Hematopoietic multipotent progenitor cell treated with erythropoietin and hydrocortisone succinate and interleukin-3 and kit ligand, for 8 days (in vitro differentiated cells): ENCODE measurements around the gene USP48.
"Not testable (repeated sequence)": the region's sequence is repeated elsewhere in the genome, so short reads cannot be mapped to it uniquely, and the experiment has no call there.

ENCODE experiments used
- DNase-seq: peaks from one replicate; pipeline ENCODE4 v3.0.0-alpha.2; 2015

Gene USP48

GRCh38 chr1:21782868-21783678, at the start of gene USP48:
TSS of gene USP48 (minus strand) at chr1:21783149. CDS start at chr1:21782957, 192 bp downstream.
- peak; percentile 98 for DNase-seq

DNA sequence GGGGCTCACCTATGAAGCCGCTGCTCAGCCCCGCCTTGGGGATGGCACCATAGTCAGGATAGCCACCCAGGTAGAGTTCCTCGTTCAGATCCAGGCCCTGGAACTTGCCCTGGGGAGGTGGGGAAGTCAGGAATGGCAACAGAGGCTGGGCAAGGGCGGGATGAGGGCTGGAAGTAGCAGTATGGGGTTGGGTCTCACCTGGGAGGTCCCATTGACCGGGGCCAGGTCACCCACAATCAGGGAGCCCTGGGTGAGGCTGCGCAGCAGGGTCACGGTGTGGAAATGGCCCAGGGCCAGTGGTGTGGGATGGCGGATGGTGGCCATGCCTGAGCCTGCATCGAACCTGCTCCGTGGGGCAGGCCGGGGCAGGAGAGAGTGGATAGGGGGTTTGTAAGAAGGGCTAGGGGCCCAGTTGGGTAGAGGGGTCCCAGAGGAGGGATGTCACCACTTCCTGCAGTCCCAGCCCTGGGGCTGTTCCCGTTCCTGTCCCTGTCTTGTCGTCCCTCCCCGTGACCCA, 48.6 kb upstream of the USP48 start:
- DNase-seq = no peak

- no peak for DNase-seq
These were observed 48.0 kb upstream of the USP48 start for GRCh38 chr1:21830792-21831453.

- no peak for DNase-seq
These were observed 46.3 kb upstream of the USP48 start for GRCh38 chr1:21829294-21829693.

DNA sequence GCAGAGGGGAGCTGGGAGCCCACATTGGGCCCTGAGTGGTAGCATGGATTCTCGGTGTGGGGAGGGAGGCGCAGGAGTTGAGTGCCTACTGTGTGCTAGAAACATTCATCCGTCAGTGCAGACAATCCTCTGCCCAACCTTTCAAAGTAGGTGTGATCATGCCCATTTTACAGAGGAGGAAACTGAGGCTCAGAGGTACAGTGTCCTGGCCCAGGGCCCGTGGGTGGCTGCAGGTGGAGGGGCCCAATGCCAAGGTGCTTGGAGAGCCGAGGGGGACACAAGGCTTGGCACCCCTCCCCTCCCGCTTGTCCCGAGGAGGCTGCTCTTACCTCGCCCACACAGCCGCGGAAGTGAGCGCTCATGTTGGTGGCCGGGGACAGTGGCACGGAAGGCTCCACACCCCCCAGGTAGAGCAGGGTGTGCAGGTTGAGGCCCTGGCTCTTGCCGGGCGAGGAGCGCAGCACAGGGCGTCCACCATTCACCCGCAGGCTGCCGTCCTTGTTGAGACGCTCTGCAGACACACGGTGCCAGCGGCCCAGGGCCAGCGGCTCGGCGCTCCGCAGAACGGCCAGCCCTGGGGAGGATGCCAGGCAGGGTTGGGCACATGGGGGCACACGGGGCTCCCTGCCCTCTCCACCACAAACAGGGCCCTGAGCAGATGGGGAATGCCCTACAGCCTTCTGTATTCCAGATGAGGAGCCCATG, 45.7 kb upstream of the USP48 start:
- no peak for DNase-seq

- no peak for DNase-seq
These were observed 45.1 kb upstream of the USP48 start for GRCh38 chr1:21828075-21828474.

GRCh38 chr1:21827141-21827679, 44.3 kb upstream of the USP48 start:
- DNase-seq = no peak

DNA sequence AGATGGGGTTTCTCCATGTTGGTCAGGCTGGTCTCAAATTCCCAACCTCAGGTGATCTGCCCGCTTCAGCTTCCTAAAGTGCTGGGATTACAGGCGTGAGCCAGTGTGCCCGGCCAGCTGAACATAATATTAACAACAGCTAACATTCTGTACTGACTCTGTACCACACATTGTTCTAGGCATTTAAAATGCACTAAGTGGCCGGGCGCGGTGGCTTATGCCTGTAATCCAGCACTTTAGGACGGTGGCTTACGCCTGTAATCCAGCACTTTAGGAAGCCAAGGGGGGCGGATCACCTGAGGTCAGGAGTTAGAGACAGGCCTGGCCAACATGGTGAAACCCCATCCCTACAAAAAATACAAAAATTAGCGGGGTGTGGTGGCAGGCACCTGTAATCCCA, 43.7 kb upstream of the USP48 start:
- DNase-seq = not testable (repeated sequence)

- no peak for DNase-seq
These were observed 42.4 kb upstream of the USP48 start for GRCh38 chr1:21825393-21825792.

DNA sequence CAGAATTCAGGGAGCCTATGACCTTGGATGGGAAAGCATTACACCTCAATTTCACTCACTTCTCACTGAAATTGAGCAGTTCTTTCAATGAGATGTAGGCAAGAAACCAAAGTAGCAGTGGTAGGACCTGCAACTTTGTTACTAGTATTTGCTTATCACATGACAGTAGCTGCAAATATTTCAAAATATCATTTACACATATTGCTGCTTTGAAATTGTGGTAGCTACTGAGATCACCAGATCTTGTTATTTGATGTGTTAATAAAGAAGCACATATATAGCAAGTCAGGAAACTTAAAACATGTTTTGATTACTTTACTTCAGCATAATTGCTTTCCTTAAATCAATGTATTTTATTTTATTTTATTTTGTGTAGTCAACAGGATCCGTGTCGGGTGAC, 42.0 kb upstream of the USP48 start:
- no peak for DNase-seq

DNA sequence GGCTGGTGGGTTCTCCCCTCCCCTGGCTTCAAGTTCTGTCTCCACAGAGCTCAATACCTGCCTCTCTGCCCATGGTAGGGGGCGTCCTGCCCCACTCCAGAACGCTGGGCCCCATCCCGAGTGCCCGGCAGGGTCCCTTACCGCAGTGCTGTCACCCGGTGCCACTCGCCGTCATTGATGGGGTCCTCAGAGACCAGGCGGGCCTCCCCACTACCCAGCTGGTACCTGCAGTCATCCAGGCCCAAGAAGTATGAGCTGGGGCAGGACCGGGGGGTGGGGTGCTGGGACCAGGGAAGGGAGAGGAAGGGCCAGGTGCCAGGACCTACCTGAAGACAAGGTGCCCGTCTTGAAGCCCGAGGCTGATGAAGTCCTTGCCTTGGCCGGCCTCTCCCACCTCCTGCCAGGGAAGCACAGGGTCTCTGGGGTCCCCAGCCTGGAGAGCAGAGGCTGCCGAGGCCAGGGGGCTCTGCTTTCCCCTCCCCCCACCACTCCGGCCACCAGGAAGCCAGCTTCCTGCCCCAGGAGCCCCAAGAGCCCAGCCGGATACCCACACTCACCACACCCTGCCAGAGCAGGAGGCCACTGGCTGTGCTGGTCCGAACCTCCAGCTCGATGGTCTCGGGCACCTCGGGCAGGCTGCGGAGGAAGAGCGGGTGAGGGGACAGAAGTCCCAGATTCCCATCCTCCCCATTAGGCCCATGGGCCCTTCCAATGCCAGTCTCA, 41.2 kb upstream of the USP48 start:
- DNase-seq = no peak

DNA sequence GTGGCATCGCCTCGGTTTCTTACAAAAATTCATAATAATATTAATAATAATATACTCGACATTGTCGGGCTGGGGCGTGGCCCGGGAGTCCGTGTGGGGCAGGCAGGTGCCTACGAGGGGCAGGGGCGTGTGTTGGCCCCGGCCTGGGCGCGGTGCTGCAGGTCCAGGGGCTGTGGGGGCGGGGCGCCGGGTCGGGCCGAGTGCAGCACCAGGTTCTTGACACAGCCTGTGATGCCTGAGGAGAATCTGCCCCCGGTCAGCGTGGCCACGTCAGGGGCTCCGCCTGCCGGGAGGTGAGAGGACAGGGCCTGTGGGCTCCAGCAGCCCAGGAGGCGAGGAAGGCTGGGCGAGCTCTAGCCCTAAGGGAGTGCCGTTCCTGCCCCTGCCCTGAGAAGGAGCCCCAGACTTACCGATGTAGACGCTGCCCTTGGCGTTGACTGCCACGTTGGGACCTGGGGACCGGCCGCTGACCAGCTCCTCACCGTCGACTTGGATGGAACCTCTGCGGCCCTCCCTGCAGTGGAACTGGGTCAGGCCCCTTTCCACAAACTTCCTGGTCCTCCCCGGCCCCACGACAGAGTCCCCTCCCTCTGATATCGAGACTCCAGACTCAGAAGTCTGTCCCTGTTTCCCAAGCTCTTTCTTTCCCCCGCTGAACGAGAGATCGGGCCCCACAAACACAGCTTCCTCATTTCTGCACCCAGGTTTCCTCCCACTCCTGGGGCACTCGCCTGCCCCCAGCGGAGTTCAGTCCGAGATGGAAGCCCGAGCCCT, 40.4 kb upstream of the USP48 start:
- DNase-seq = no peak

GRCh38 chr1:21822349-21822748, 39.4 kb upstream of the USP48 start:
- DNase-seq = peak; percentile 48

- no peak for DNase-seq
These were observed 38.6 kb upstream of the USP48 start for GRCh38 chr1:21821385-21822019.

GRCh38 chr1:21820597-21821232, 37.8 kb upstream of the USP48 start:
- DNase-seq = no peak

GRCh38 chr1:21818656-21819055, 35.7 kb upstream of the USP48 start:
- peak; percentile 74 for DNase-seq

GRCh38 chr1:21816602-21817302, 33.8 kb upstream of the USP48 start:
- DNase-seq = no peak

DNA sequence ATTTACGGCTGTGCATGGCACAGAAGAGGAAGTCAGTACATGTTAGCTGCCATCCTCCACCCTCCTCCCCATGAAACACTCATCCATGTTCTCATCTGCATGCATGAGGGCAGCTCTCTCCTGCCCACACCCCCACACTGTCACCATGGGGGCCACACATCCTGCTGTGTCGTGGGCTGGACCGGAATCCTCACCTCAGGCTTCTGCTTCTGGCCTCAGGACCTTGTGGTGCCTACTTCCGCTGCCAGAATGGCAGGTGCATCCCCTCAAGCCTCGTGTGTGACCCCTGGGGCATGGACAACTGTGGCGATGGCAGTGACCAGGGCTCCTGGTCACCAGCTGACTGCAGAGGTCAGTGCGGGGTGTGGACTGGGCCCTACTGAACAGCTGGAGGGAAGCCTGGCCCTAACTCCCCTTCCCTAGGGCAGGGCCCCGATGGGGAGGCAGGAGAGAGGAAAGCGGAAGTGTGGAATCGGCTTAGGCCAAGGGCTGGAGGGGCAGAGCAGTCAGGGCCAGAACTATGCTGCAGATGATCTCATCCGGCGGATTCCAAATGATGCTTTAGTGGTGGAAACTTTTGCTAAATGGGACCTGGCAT, 32.9 kb upstream of the USP48 start:
- no peak for DNase-seq

DNA sequence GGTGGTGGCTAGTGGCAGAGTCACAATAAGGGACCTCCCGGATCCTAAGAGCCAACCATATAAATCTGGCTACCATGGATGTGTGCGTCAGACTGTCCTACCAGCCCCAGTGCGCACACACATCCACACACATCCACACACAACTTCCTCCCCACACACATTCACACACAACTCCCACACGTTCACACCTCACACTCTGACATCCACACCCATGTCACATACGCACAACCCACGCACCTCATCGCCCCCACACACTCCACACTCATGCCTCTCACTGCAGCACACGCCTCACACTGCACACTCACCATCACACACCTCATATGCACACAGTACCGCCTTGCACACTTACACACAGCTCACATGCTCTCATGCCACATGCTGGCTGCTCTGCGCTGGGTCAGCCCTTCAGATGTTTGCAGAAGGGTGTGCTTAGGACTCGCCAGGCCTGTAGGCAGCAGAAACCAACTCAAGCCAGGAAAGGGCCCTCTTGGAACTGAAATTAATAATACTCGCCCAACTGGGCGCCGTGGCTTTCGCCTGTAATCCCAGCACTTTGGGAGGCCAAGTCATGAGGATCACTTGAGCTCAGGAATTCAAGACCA, 32.1 kb upstream of the USP48 start:
- DNase-seq = no peak
